HCT116 (cell line): ENCODE measurements around the gene UPF2.

Source experiments
- CBX3 ChIP-seq: IDR thresholded peaks from 2 replicates; pipeline ENCODE4 v1.6.1; 2012; ENCODE audit warnings: low read depth
- EGR1 ChIP-seq: IDR thresholded peaks from 2 replicates; pipeline ENCODE4 v1.6.1; 2012; ENCODE audit warnings: low read depth
- EZH2 ChIP-seq: fragments of 200-600 bp; sonication (generic); IDR thresholded peaks from 2 replicates; pipeline ENCODE4 v1.6.1; 2017; ENCODE audit warnings: antibody characterized with exemption, mixed run types
- EZH2phosphoT487 ChIP-seq: fragments of 200-600 bp; IDR thresholded peaks from 2 replicates; pipeline ENCODE4 v1.6.1; 2018; ENCODE audit warnings: antibody characterized with exemption, borderline replicate concordance
- JUND ChIP-seq: IDR thresholded peaks from 2 replicates; pipeline ENCODE4 v1.6.1; 2012
- MAX ChIP-seq: IDR thresholded peaks from 2 replicates; pipeline ENCODE4 v1.6.1; 2012
- POLR2A ChIP-seq: IDR thresholded peaks from 2 replicates; pipeline ENCODE4 v1.7.0; 2011; ENCODE audit warnings: borderline replicate concordance; ENCODE audit not compliant: insufficient read depth, insufficient read length; ENCODE audit errors: extremely low read depth
- POLR2AphosphoS5 ChIP-seq: IDR thresholded peaks from 2 replicates; pipeline ENCODE4 v1.6.1; 2011; ENCODE audit warnings: mild to moderate bottlenecking, low read depth, low read length, moderate library complexity
- RAD21 ChIP-seq: IDR thresholded peaks from 2 replicates; pipeline ENCODE4 v1.6.1; 2012; ENCODE audit warnings: low read depth, mild to moderate bottlenecking
- SIN3A ChIP-seq: IDR thresholded peaks from 2 replicates; pipeline ENCODE4 v1.6.1; 2012; ENCODE audit warnings: low read depth
- YY1 ChIP-seq: IDR thresholded peaks from 2 replicates; pipeline ENCODE4 v1.6.1; 2011; ENCODE audit warnings: low read length, low read depth, moderate library complexity, mild to moderate bottlenecking; ENCODE audit not compliant: insufficient replicate concordance; ENCODE audit errors: extremely low read depth
- TF ChIP-seq, protein P1 (sequence below), 3 experiments: fragments of 200-600 bp in 1 of 3; sonication (generic) in 1 of 3; IDR thresholded peaks in 2 of 3; conservative IDR thresholded peaks in 1 of 3; 2 replicates each; pipeline ENCODE4 v1.5.1; 2012 to 2017; ENCODE audit warnings: low read depth in 2 of 3, low read length in 2 of 3, antibody characterized with exemption in 1 of 3, borderline replicate concordance in 1 of 3, control low read depth in 1 of 3, mild to moderate bottlenecking in 1 of 3, mixed read lengths in 1 of 3, mixed run types in 1 of 3, moderate library complexity in 1 of 3; ENCODE audit not compliant: insufficient read depth in 1 of 3
- TF ChIP-seq, protein P2 (sequence below): IDR thresholded peaks from 2 replicates; pipeline ENCODE4 v1.6.1; 2011; ENCODE audit warnings: mild to moderate bottlenecking, low read length, moderate library complexity; ENCODE audit not compliant: insufficient replicate concordance; ENCODE audit errors: extremely low read depth

GRCh38 chr10:12025591-12025990 lies 17.0 kb downstream of the UPF2 start:
- TF ChIP-seq, protein P1, sequence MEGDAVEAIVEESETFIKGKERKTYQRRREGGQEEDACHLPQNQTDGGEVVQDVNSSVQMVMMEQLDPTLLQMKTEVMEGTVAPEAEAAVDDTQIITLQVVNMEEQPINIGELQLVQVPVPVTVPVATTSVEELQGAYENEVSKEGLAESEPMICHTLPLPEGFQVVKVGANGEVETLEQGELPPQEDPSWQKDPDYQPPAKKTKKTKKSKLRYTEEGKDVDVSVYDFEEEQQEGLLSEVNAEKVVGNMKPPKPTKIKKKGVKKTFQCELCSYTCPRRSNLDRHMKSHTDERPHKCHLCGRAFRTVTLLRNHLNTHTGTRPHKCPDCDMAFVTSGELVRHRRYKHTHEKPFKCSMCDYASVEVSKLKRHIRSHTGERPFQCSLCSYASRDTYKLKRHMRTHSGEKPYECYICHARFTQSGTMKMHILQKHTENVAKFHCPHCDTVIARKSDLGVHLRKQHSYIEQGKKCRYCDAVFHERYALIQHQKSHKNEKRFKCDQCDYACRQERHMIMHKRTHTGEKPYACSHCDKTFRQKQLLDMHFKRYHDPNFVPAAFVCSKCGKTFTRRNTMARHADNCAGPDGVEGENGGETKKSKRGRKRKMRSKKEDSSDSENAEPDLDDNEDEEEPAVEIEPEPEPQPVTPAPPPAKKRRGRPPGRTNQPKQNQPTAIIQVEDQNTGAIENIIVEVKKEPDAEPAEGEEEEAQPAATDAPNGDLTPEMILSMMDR (IDR thresholded peaks at IDR 0.05 in 2 of 3, conservative IDR thresholded peaks at IDR 0.05 in 1 of 3; ENCODE audit: borderline replicate concordance in 1 of 3, insufficient read depth in 1 of 3, low read depth in 2 of 3, low read length in 2 of 3): no peak
- TF ChIP-seq RAD21 (no peak), EGR1 (no peak), EZH2phosphoT487 (no peak), MAX (no peak), EZH2 (no peak), POLR2A (no peak), JUND (no peak), POLR2AphosphoS5 (no peak), YY1 (no peak), CBX3 (no peak), SIN3A (no peak)
- TF ChIP-seq, protein P2, sequence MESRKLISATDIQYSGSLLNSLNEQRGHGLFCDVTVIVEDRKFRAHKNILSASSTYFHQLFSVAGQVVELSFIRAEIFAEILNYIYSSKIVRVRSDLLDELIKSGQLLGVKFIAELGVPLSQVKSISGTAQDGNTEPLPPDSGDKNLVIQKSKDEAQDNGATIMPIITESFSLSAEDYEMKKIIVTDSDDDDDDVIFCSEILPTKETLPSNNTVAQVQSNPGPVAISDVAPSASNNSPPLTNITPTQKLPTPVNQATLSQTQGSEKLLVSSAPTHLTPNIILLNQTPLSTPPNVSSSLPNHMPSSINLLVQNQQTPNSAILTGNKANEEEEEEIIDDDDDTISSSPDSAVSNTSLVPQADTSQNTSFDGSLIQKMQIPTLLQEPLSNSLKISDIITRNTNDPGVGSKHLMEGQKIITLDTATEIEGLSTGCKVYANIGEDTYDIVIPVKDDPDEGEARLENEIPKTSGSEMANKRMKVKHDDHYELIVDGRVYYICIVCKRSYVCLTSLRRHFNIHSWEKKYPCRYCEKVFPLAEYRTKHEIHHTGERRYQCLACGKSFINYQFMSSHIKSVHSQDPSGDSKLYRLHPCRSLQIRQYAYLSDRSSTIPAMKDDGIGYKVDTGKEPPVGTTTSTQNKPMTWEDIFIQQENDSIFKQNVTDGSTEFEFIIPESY: no peak
